Smooth muscle cell (in vitro differentiated cells): ENCODE data around the gene HS1BP3. TPM values are rescaled to one million over a fixed set of nuclear protein-coding genes. Genes with fewer than 3 reads are reported as not detected.

ENCODE experiments used
- DNase-seq: peaks from one replicate; lab custom pipeline; 2025; ENCODE audit not compliant: unreplicated experiment; lab: John Stamatoyannopoulos, UW
- H2AFZ ChIP-seq: fragments of 200-600 bp; sonication (generic); 2 replicates; pipeline ENCODE4 v1.6.0; 2016; ENCODE audit warnings: antibody characterized with exemption, low read depth, mild to moderate bottlenecking
- H3F3A ChIP-seq: fragments of 200-600 bp; sonication (generic); 2 replicates; pipeline ENCODE4 v1.6.0; 2017; ENCODE audit warnings: antibody characterized with exemption, low read depth
- H3K27ac ChIP-seq: fragments of 200-600 bp; sonication (generic); 2 replicates; pipeline ENCODE4 v1.5.1; 2016; ENCODE audit warnings: low read depth, mild to moderate bottlenecking
- H3K27me3 ChIP-seq: fragments of 200-600 bp; sonication (generic); 2 replicates; pipeline ENCODE4 v1.6.1; 2016; ENCODE audit warnings: low read depth, mild to moderate bottlenecking
- H3K36me3 ChIP-seq: fragments of 200-600 bp; sonication (generic); 2 replicates; pipeline ENCODE4 v1.5.1; 2016; ENCODE audit warnings: low read depth
- H3K4me1 ChIP-seq: fragments of 200-600 bp; sonication (generic); 2 replicates; pipeline ENCODE4 v1.5.1; 2016; ENCODE audit warnings: low read depth
- H3K4me2 ChIP-seq: fragments of 200-600 bp; sonication (generic); 2 replicates; pipeline ENCODE4 v1.6.0; 2016; ENCODE audit warnings: mild to moderate bottlenecking
- H3K4me3 ChIP-seq: fragments of 200-600 bp; sonication (generic); 2 replicates; pipeline ENCODE4 v1.5.1; 2016; ENCODE audit warnings: mild to moderate bottlenecking
- H3K79me2 ChIP-seq: fragments of 200-600 bp; sonication (generic); 2 replicates; pipeline ENCODE4 v1.6.0; 2016; ENCODE audit warnings: low read depth, mild to moderate bottlenecking
- H3K9ac ChIP-seq: fragments of 200-600 bp; sonication (generic); 2 replicates; pipeline ENCODE4 v1.6.0; 2016; ENCODE audit warnings: low read depth
- H3K9me3 ChIP-seq: fragments of 200-600 bp; sonication (generic); replicated peaks from 2 replicates; pipeline ENCODE4 v1.5.1; 2016; ENCODE audit warnings: low read depth
- H4K20me1 ChIP-seq: fragments of 200-600 bp; sonication (generic); 2 replicates; pipeline ENCODE4 v1.6.0; 2016; ENCODE audit warnings: low read depth
- CTCF ChIP-seq: fragments of 200-600 bp; sonication (generic); IDR thresholded peaks from 2 replicates; pipeline ENCODE4 v1.5.1; 2017; ENCODE audit warnings: borderline replicate concordance, mild to moderate bottlenecking, antibody characterized with exemption; ENCODE audit not compliant: insufficient read depth, poor library complexity, severe bottlenecking
- WGBS: methylation state at CpG from one replicate; pipeline ENCODE4 v1.1.7; 2016; ENCODE audit warnings: low lambda C conversion rate; 5-methylcytosine and 5-hydroxymethylcytosine counted together
- polyA plus RNA-seq: library from polyadenylated mRNA; unstranded; fragments of >200 nt; fragmentation: Nextera tagmentation; extraction: Ambion mirVana; gene quantifications from 2 replicates; pipeline ENCODE4 v1.2.1, GENCODE V29; 2016
- total RNA-seq: library from RNA; depleted of rRNA; stranded (reverse); fragments of >200 nt; gene quantifications from 2 replicates; pipeline ENCODE4 v1.2.3, GENCODE V29; 2014

The HS1BP3 gene
- total and polyA plus RNA-seq, 2 experiments from 2014 or later = 9.3 to 20.4 TPM

- Histone ChIP-seq H3K27me3 (no peaks in the 10 kb centered on the region), H4K20me1 (peaks cover 14% of the 10 kb centered on the region), H3K4me3 (peak overlapping the region; percentile 93), H3K4me1 (peaks cover 6% of the 10 kb centered on the region), H3K79me2 (peaks cover 9% of the 10 kb centered on the region), H3K27ac (no peak overlapping the region), H3K4me2 (peak overlapping the region; percentile 93), H3K9ac (peak overlapping the region; percentile 92), H2AFZ (no peak overlapping the region), H3F3A (no peaks in the 10 kb centered on the region), H3K9me3 (no peaks in the 10 kb centered on the region), H3K36me3 (no peaks in the 10 kb centered on the region)
- TF ChIP-seq CTCF = no peak
- 90% methylated on average over 7 of the region's 7 CpGs for WGBS
- DNase-seq = no peak
Observed at GRCh38 chr2:20649976-20650375, 922 bp downstream of the HS1BP3 start.

GRCh38 chr2:20649576-20649975 is 1.3 kb downstream of the HS1BP3 start:
- Histone ChIP-seq H3K27me3 (no peaks in the 10 kb centered on the region), H2AFZ (no peak overlapping the region), H3K9ac (no peak overlapping the region), H3K79me2 (peaks cover 9% of the 10 kb centered on the region), H3K4me1 (peaks cover 6% of the 10 kb centered on the region), H3K36me3 (no peaks in the 10 kb centered on the region), H3K4me2 (peak overlapping the region; percentile 93), H3K9me3 (no peaks in the 10 kb centered on the region), H3F3A (no peaks in the 10 kb centered on the region), H4K20me1 (peaks cover 14% of the 10 kb centered on the region), H3K27ac (no peak overlapping the region), H3K4me3 (no peak overlapping the region)
- WGBS = 85% methylated on average over 11 of the region's 11 CpGs
- no peak for DNase-seq
- no peak for TF ChIP-seq CTCF

- H3K27ac ChIP-seq = no peak overlapping the region
- H3K4me2 ChIP-seq = no peak overlapping the region
- H3K27me3 ChIP-seq = no peaks in the 10 kb centered on the region
- H3K79me2 ChIP-seq = peaks cover 9% of the 10 kb centered on the region
- H3K36me3 ChIP-seq = no peaks in the 10 kb centered on the region
- no peak for DNase-seq
- no peaks in the 10 kb centered on the region for H3F3A ChIP-seq
- H3K4me3 ChIP-seq = no peak overlapping the region
- peaks cover 14% of the 10 kb centered on the region for H4K20me1 ChIP-seq
- TF ChIP-seq CTCF = no peak
- 98% methylated on average over 9 of the region's 9 CpGs for WGBS
- no peak overlapping the region for H2AFZ ChIP-seq
- no peak overlapping the region for H3K9ac ChIP-seq
- H3K4me1 ChIP-seq = peaks cover 6% of the 10 kb centered on the region
- no peaks in the 10 kb centered on the region for H3K9me3 ChIP-seq
Observed at GRCh38 chr2:20648831-20649230, 2.1 kb downstream of the HS1BP3 start.

GRCh38 chr2:20648206-20648605 is 2.7 kb downstream of the HS1BP3 start:
- WGBS = 94% methylated on average over 4 of the region's 4 CpGs

More at GRCh38 chr2:20648206-20648605, 2.7 kb downstream of the HS1BP3 start:
- no peaks in the 10 kb centered on the region for H3K27me3 ChIP-seq
- H4K20me1 ChIP-seq = peaks cover 14% of the 10 kb centered on the region
- H3K9ac ChIP-seq = no peak overlapping the region
- no peak for TF ChIP-seq CTCF
- H3K36me3 ChIP-seq = no peaks in the 10 kb centered on the region
- no peak overlapping the region for H3K4me2 ChIP-seq
- H3K79me2 ChIP-seq = peaks cover 9% of the 10 kb centered on the region
- H3K9me3 ChIP-seq = no peaks in the 10 kb centered on the region
- no peak for DNase-seq
- no peak overlapping the region for H3K27ac ChIP-seq
- H3K4me1 ChIP-seq = peaks cover 6% of the 10 kb centered on the region
- H2AFZ ChIP-seq = no peak overlapping the region
- H3K4me3 ChIP-seq = no peak overlapping the region
- no peaks in the 10 kb centered on the region for H3F3A ChIP-seq
